ENCODE data around the gene TRPV2.

GRCh38 chr17:16477666-16478065 lies 62.3 kb downstream of the TRPV2 start:
- TF ChIP-seq POLR2A (IDR thresholded peaks at IDR 0.05; ENCODE audit: low read length) (no peak), GATA1 (IDR thresholded peaks at IDR 0.05; ENCODE audit: low read depth, low read length) (no peak)
